ENCODE results near the gene PRKN. TPM values are rescaled to one million over a fixed set of nuclear protein-coding genes. Genes with fewer than 3 reads are reported as not detected.

The PRKN gene
- total and polyA plus RNA-seq, 9 of the 15 experiments (the other 6 are each of a cell fraction or from before 2014, with no cell fraction given), result 0.03 to 0.96 (median 0.15) TPM; not detected in 2

DNA sequence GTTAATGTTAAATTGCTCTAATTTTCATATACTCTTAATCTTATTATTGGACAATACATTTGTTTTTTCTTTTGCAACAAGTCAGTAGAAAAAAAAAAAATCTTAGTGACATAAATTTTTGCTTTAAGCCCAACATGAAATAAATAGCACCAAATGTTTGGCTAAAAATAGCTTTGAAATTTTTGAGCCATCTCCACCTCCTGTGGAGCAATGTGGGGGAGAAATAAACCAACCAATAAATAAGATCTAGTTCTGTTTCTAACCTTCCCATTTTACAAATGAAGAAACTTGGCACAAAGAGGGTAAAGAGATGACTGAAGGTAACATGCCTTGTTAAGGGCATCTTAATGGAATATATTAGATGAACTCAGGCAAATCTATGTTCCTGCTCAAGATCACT is 91.4 kb downstream of the PRKN start:
- DNase-seq (ENCODE audit: extremely low read depth in 1 of 4, low spot score in 3 of 4) (no peak), FAIRE-seq (no peak), ATAC-seq (no peak)
- Histone ChIP-seq H3K4me3 (no peak overlapping the region), H3K4me2 (ENCODE audit: insufficient read depth, low read length) (no peak overlapping the region), H4K20me1 (replicated peaks; ENCODE audit: control insufficient read depth, insufficient read depth, low read length) (no peaks in the 10 kb centered on the region), H3K9me1 (ENCODE audit: control insufficient read depth, insufficient read depth, low read length) (no peaks in the 10 kb centered on the region), H3K27ac (ENCODE audit: extremely low read depth, low read depth, low read length) (no peak overlapping the region), H3K36me3 (ENCODE audit: control insufficient read depth, insufficient read depth, low read length) (no peaks in the 10 kb centered on the region), H2AFZ (ENCODE audit: low read depth, low read length) (no peak overlapping the region), H3K4me1 (replicated peaks in 1 of 2; ENCODE audit: control insufficient read depth in 2 of 2, insufficient read depth in 2 of 2, low read length in 2 of 2) (no peaks in the 10 kb centered on the region), H3K9ac (ENCODE audit: insufficient read depth in 1 of 2, low read depth in 2 of 2, low read length in 2 of 2) (no peak overlapping the region), H3K27me3 (ENCODE audit: control insufficient read depth in 2 of 2, insufficient read depth in 2 of 2, low read length in 2 of 2) (no peaks in the 10 kb centered on the region), H3K9me3 (replicated peaks; ENCODE audit: control insufficient read depth, insufficient read depth, low read depth, low read length) (no peaks in the 10 kb centered on the region), H3K79me2 (ENCODE audit: control insufficient read depth, insufficient read depth, low read length) (no peaks in the 10 kb centered on the region)
- no TSS peak for BruUV-seq (replicated peaks)
- POLR2A ChIA-PET, result no interaction called here
- in situ Hi-C loops (cut with MboI) (no loop called here), intact Hi-C loops (cut with micrococcal nuclease) (no loop called here)
- CTCF ChIA-PET (ENCODE audit: low intra/inter-chr PET ratio), result no interaction called here
- no peak for TF ChIP-seq CC2D1A (IDR thresholded peaks at IDR 0.05)
- no peak for TF ChIP-seq DPF2 (IDR thresholded peaks at IDR 0.05)
- no peak for TF ChIP-seq GABPB1 (CRISPR knock-in tag; IDR thresholded peaks at IDR 0.05)
- TF ChIP-seq, protein P1, sequence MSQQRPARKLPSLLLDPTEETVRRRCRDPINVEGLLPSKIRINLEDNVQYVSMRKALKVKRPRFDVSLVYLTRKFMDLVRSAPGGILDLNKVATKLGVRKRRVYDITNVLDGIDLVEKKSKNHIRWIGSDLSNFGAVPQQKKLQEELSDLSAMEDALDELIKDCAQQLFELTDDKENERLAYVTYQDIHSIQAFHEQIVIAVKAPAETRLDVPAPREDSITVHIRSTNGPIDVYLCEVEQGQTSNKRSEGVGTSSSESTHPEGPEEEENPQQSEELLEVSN (IDR thresholded peaks at IDR 0.05; ENCODE audit: borderline replicate concordance in 1 of 2, extremely low read depth in 1 of 2, insufficient read depth in 1 of 2, insufficient read length in 1 of 2, low read depth in 1 of 2, low read length in 1 of 2, poor library complexity in 1 of 2, severe bottlenecking in 1 of 2), result no peak
- TF ChIP-seq ETV6 (IDR thresholded peaks at IDR 0.05; ENCODE audit: borderline replicate concordance in 1 of 2, low read depth in 2 of 2, low read length in 1 of 2), result no peak
- TF ChIP-seq ETV6 (CRISPR knock-in tag; IDR thresholded peaks at IDR 0.05; ENCODE audit: borderline replicate concordance), result no peak
- no peak for TF ChIP-seq SMARCE1 (IDR thresholded peaks at IDR 0.05)
- no peak for TF ChIP-seq TARDBP (IDR thresholded peaks at IDR 0.05)
- TF ChIP-seq DACH1 (IDR thresholded peaks at IDR 0.05; ENCODE audit: partially characterized antibody), result no peak
- TF ChIP-seq PHTF2 (CRISPR knock-in tag; IDR thresholded peaks at IDR 0.05), result no peak
- no peak for TF ChIP-seq XRCC4 (IDR thresholded peaks at IDR 0.05; ENCODE audit: extremely low read depth, insufficient read depth, insufficient read length)
- no peak for TF ChIP-seq ZNF75A (CRISPR knock-in tag; IDR thresholded peaks at IDR 0.05)
- TF ChIP-seq SMAD2 (IDR thresholded peaks at IDR 0.05; ENCODE audit: low read depth, low read length), result no peak
- no peak for TF ChIP-seq ZSCAN29 (IDR thresholded peaks at IDR 0.05)
- TF ChIP-seq HNRNPLL (IDR thresholded peaks at IDR 0.05; ENCODE audit: low read depth, low read length, poor library complexity, severe bottlenecking), result no peak
- no peak for TF ChIP-seq NR2F6 (CRISPR knock-in tag; IDR thresholded peaks at IDR 0.05)
- TF ChIP-seq, protein P2, sequence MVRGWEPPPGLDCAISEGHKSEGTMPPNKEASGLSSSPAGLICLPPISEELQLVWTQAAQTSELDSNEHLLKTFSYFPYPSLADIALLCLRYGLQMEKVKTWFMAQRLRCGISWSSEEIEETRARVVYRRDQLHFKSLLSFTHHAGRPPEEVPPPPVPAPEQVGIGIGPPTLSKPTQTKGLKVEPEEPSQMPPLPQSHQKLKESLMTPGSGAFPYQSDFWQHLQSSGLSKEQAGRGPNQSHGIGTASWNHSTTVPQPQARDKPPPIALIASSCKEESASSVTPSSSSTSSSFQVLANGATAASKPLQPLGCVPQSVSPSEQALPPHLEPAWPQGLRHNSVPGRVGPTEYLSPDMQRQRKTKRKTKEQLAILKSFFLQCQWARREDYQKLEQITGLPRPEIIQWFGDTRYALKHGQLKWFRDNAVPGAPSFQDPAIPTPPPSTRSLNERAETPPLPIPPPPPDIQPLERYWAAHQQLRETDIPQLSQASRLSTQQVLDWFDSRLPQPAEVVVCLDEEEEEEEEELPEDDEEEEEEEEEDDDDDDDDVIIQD (CRISPR knock-in tag; IDR thresholded peaks at IDR 0.05), result no peak
